ENCODE results near the gene LPP.

LPP gene

GRCh38 chr3:188272481-188273372 is 118.8 kb downstream of the LPP start:
- DNase-seq (ENCODE audit: low read depth in 3 of 3) = no peak

- no peak for DNase-seq (ENCODE audit: low read depth in 3 of 3)
Measured at GRCh38 chr3:188274249-188274915, 120.4 kb downstream of the LPP start.

GRCh38 chr3:188276375-188276774 is 122.4 kb downstream of the LPP start:
- DNase-seq (ENCODE audit: low read depth in 3 of 3) = no peak

- DNase-seq (ENCODE audit: low read depth in 3 of 3) = no peak
Measured at GRCh38 chr3:188278717-188279324, 124.9 kb downstream of the LPP start.

- DNase-seq (ENCODE audit: low read depth in 3 of 3) = no peak
Measured at GRCh38 chr3:188279502-188280335, 125.8 kb downstream of the LPP start.

GRCh38 chr3:188280627-188281026 is 126.7 kb downstream of the LPP start:
- DNase-seq (ENCODE audit: low read depth in 3 of 3) = no peak

GRCh38 chr3:188282871-188283270 is 128.9 kb downstream of the LPP start:
- no peak for DNase-seq (ENCODE audit: low read depth in 3 of 3)

GRCh38 chr3:188283347-188283746 is 129.4 kb downstream of the LPP start:
- no peak for DNase-seq (ENCODE audit: low read depth in 3 of 3)

- peak; percentile 25 to 61 (median 31) for DNase-seq (ENCODE audit: low read depth in 3 of 3)
Measured at GRCh38 chr3:188284455-188285212, 130.7 kb downstream of the LPP start.

- DNase-seq (ENCODE audit: low read depth in 3 of 3) = no peak
Measured at GRCh38 chr3:188286087-188286513, 132.1 kb downstream of the LPP start.

GRCh38 chr3:188287339-188287738 is 133.4 kb downstream of the LPP start:
- no peak for DNase-seq (ENCODE audit: low read depth in 3 of 3)

GRCh38 chr3:188287762-188288505 is 134.0 kb downstream of the LPP start:
- DNase-seq (ENCODE audit: low read depth in 3 of 3) = no peak

DNA sequence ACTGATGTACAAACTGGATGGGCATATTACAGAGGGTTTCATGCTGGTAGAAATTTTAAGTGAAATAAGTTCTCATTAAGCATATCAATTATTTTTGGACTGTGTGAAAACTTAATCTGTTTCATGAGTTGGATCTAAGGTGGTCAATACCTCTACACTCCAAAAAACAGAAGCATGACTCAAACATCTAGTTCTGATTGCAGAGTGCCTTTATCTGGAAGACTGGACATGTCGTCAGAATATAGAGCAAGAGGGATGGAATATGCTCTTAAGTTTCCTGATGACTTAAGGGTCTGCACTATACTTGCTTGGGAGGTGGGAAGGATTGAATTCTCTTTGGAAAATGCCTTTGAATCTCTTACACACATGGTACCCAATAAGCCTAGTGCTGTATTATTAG is 138.3 kb downstream of the LPP start:
- no peak for DNase-seq (ENCODE audit: low read depth in 3 of 3)

DNA sequence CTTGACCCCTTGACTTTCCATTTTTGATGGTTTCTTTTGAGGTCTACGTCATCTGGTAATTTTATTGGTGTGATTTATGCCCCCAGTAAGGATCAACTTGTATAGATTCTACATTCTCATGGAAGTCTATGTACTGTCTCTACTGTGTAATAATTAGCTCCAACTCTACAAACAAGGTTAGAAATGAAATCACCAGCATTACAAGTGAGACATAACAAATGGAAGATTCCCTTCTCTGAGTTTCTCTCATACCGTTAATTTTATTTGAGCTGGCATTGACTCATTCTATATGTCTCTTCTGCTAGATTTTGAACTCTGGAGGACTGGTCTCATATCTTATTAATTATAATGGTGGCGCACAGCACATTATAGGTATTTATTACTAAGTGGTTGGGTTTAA is 138.9 kb downstream of the LPP start:
- DNase-seq (ENCODE audit: low read depth in 3 of 3) = no peak

DNA sequence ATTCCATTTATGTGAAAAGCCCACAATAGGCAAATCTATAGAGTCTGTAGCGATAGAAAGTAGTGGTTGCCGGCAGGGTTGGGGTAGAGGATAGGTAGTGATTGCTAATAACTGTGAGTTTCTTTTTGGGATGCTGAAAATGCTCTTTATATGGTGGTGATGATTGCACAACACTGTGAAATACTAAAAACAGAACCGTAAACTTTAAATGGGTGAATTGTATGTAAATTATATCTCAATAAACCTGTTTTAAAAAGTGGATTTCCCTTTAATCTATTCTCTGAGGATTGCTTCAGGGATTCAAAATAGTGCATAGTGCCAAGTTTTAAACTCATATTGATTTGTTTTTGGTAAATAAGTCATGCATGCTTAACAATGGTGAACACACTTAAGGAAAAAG is 140.2 kb downstream of the LPP start:
- no peak for DNase-seq (ENCODE audit: low read depth in 3 of 3)

DNA sequence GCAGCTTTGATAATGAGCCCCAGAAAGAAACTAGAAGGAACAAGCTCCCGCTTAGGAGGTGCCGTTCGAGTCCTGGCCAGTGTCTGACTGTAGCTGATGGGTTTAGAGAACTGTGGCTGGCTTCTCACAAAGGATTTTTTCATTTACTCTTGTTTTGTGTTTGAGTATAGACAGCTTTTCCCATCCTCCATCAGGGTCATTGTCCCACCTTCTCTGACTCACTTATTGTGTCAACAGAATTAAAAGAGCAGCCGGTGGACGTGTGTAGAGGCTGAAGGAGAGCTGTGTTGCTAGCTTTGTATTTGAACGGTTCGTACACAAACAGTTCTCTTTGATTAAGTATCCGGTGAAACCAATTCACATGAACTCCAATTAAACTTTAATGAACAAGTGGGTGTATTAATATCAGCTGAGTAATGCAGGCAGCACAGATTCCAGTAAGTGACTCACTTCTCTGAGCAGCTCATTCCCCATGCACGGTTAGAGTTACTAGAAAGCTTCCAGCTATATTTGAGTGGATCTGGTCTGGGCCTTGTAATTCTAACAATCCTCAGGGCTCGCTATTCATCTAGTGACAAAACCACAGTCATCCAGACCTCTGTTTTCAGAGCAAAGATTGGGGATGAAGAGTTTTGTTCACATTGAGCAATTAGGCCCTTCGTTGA is 141.0 kb downstream of the LPP start:
- DNase-seq (ENCODE audit: low read depth in 3 of 3) = no peak

DNA sequence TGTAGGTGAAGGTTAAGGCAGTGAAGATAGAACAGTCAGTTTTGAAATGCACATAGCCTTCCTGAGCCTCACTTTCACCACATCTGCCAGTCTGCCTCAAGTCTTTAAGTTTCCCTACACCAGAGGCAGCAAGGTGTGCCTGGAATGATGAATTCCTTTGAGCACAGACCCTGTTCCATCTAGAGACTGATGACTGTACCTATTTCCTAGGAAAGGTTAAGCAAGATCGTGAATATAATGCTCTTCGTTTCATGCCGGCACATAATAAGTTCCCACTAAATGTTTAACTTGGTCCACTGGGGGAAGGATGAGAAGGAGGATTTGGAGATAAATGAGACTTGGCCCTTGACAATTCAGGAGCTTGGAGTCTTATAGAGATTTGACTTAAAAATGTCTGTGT is 141.9 kb downstream of the LPP start:
- no peak for DNase-seq (ENCODE audit: low read depth in 3 of 3)

GRCh38 chr3:188296761-188297612 is 143.0 kb downstream of the LPP start:
- no peak for DNase-seq (ENCODE audit: low read depth in 3 of 3)

- no peak for DNase-seq (ENCODE audit: low read depth in 3 of 3)
Measured at GRCh38 chr3:188298585-188298984, 144.6 kb downstream of the LPP start.

Measured in stimulated activated CD4-positive, alpha-beta T cell treated with anti-CD3 and anti-CD28 coated beads, TNF-alpha, amount 100 ng/mL, for 24 hours (primary cell).